PC-9 (cell line): Measurements from ENCODE around the gene REEP6. TPM values are rescaled to one million over a fixed set of nuclear protein-coding genes. Genes with fewer than 3 reads are reported as not detected.

Experiments used
- BruUV-seq: library from RNA; stranded (reverse); fragments of 400-500 nt; replicated peaks from 2 replicates; lab custom pipeline; 2021; lab: Mats Ljungman, UMichigan
- CTCF ChIA-PET: fragments of 300-600 bp; sonication (Branson Sonifier 250); formaldehyde crosslinking; loops from one replicate; lab custom pipeline; 2022; ENCODE audit warnings: antibody characterized with exemption; lab: Charles Lee
- POLR2A ChIA-PET: fragments of 300-600 bp; sonication (Branson Sonifier 250); formaldehyde crosslinking; loops from one replicate; lab custom pipeline; 2022; ENCODE audit warnings: antibody characterized with exemption; ENCODE audit not compliant: unreplicated experiment; lab: Charles Lee
- DNase-seq, 2 experiments: peaks; one replicate each; pipeline versions ENCODE4 v3.0.0 to v3.0.0-alpha.2; 2015 to 2022; ENCODE audit warnings: mixed read lengths in 1 of 2
- H2AFZ ChIP-seq: fragments of 200-600 bp; sonication (generic); 2 replicates; pipeline ENCODE4 v1.8.1; 2017; ENCODE audit warnings: antibody characterized with exemption
- H3F3A ChIP-seq: fragments of 200-600 bp; sonication (generic); 2 replicates; pipeline ENCODE4 v1.8.1; 2017; ENCODE audit warnings: antibody characterized with exemption, mild to moderate bottlenecking, low read depth; ENCODE audit not compliant: insufficient read depth
- H3K27ac ChIP-seq: fragments of 200-600 bp; sonication (generic); 2 replicates; pipeline ENCODE4 v1.6.1; 2016; ENCODE audit warnings: mixed run types
- H3K27me3 ChIP-seq: fragments of 200-600 bp; sonication (generic); 2 replicates; pipeline ENCODE4 v1.6.1; 2016; ENCODE audit warnings: low read depth, mixed run types; ENCODE audit not compliant: insufficient read depth
- H3K36me3 ChIP-seq: fragments of 200-600 bp; sonication (generic); 2 replicates; pipeline ENCODE4 v1.6.1; 2016; ENCODE audit warnings: low read depth, mixed run types
- H3K4me1 ChIP-seq: fragments of 200-600 bp; sonication (generic); replicated peaks from 2 replicates; pipeline ENCODE4 v1.6.1; 2016; ENCODE audit warnings: mixed run types; ENCODE audit not compliant: insufficient read depth
- H3K4me2 ChIP-seq: fragments of 200-600 bp; sonication (generic); 2 replicates; pipeline ENCODE4 v1.6.1; 2017; ENCODE audit warnings: mixed run types
- H3K4me3 ChIP-seq: fragments of 200-600 bp; sonication (generic); 2 replicates; pipeline ENCODE4 v1.6.1; 2016; ENCODE audit warnings: mixed run types
- H3K79me2 ChIP-seq: fragments of 200-600 bp; sonication (generic); 2 replicates; pipeline ENCODE4 v1.6.1; 2017; ENCODE audit warnings: low read depth, mixed run types
- H3K9me2 ChIP-seq: fragments of 200-600 bp; sonication (generic); 2 replicates; pipeline ENCODE4 v1.8.1; 2017; ENCODE audit warnings: mild to moderate bottlenecking; ENCODE audit not compliant: insufficient read depth
- H3K9me3 ChIP-seq: fragments of 200-600 bp; sonication (generic); 2 replicates; pipeline ENCODE4 v1.8.1; 2016; ENCODE audit warnings: low read depth; ENCODE audit not compliant: insufficient read depth
- H4K20me1 ChIP-seq: fragments of 200-600 bp; sonication (generic); 2 replicates; pipeline ENCODE4 v1.8.1; 2017; ENCODE audit not compliant: insufficient read depth
- EZH2 ChIP-seq: fragments of 200-600 bp; sonication (generic); IDR thresholded peaks from 2 replicates; pipeline ENCODE4 v1.8.0; 2017; ENCODE audit warnings: antibody characterized with exemption, low read depth
- intact Hi-C: fragments of 100-400 bp; cut with micrococcal nuclease; formaldehyde crosslinking; loops from one replicate; pipeline ENCODE4 v1.10.0; 2022; ENCODE audit not compliant: unreplicated experiment
- total RNA-seq: library from RNA; stranded (reverse); gene quantifications from 2 replicates; pipeline ENCODE4 v1.2.3, GENCODE V29; 2021
- TF ChIP-seq, protein P1 (sequence below): fragments of 200-600 bp; sonication (generic); conservative IDR thresholded peaks from 2 replicates; pipeline ENCODE4 v1.6.1; 2017; ENCODE audit warnings: mixed run types, antibody characterized with exemption, mild to moderate bottlenecking, moderate library complexity

The REEP6 gene
- total RNA-seq, 1 experiment from 2014 or later = 39.5 TPM

GRCh38 chr19:1494115-1494815 lies 3.3 kb downstream of the REEP6 start:
- no peak for DNase-seq
- ChIA-PET POLR2A (no interaction called here), CTCF (no interaction called here)
- Histone ChIP-seq H3K9me3 (no peaks in the 10 kb centered on the region), H3K4me1 (peaks cover 13% of the 10 kb centered on the region), H3K27me3 (no peaks in the 10 kb centered on the region), H3F3A (no peaks in the 10 kb centered on the region), H4K20me1 (no peaks in the 10 kb centered on the region), H3K9me2 (no peaks in the 10 kb centered on the region), H3K27ac (no peak overlapping the region), H3K4me3 (no peak overlapping the region), H3K36me3 (no peaks in the 10 kb centered on the region), H2AFZ (no peak overlapping the region), H3K79me2 (peaks cover 11% of the 10 kb centered on the region), H3K4me2 (no peak overlapping the region)
- no peak for TF ChIP-seq EZH2
- TF ChIP-seq, protein P1, sequence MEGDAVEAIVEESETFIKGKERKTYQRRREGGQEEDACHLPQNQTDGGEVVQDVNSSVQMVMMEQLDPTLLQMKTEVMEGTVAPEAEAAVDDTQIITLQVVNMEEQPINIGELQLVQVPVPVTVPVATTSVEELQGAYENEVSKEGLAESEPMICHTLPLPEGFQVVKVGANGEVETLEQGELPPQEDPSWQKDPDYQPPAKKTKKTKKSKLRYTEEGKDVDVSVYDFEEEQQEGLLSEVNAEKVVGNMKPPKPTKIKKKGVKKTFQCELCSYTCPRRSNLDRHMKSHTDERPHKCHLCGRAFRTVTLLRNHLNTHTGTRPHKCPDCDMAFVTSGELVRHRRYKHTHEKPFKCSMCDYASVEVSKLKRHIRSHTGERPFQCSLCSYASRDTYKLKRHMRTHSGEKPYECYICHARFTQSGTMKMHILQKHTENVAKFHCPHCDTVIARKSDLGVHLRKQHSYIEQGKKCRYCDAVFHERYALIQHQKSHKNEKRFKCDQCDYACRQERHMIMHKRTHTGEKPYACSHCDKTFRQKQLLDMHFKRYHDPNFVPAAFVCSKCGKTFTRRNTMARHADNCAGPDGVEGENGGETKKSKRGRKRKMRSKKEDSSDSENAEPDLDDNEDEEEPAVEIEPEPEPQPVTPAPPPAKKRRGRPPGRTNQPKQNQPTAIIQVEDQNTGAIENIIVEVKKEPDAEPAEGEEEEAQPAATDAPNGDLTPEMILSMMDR = no peak
- BruUV-seq = no TSS peak
- intact Hi-C loops = no loop called here

GRCh38 chr19:1495051-1495798 lies 4.2 kb downstream of the REEP6 start:
- Histone ChIP-seq H3K27ac (no peak overlapping the region), H3F3A (no peaks in the 10 kb centered on the region), H3K9me2 (no peaks in the 10 kb centered on the region), H3K4me2 (no peak overlapping the region), H3K79me2 (peaks cover 11% of the 10 kb centered on the region), H3K36me3 (no peaks in the 10 kb centered on the region), H3K9me3 (no peaks in the 10 kb centered on the region), H3K4me3 (no peak overlapping the region), H4K20me1 (no peaks in the 10 kb centered on the region), H2AFZ (no peak overlapping the region), H3K4me1 (peaks cover 13% of the 10 kb centered on the region), H3K27me3 (no peaks in the 10 kb centered on the region)
- BruUV-seq = no TSS peak
- TF ChIP-seq EZH2 = no peak
- TF ChIP-seq, protein P1 = no peak
- DNase-seq = no peak
- intact Hi-C loops = no loop called here
- ChIA-PET CTCF (no interaction called here), POLR2A (no interaction called here)

- H2AFZ ChIP-seq = no peak overlapping the region
- H3K79me2 ChIP-seq = peaks cover 11% of the 10 kb centered on the region
- no TSS peak for BruUV-seq
- no peaks in the 10 kb centered on the region for H3K36me3 ChIP-seq
- POLR2A ChIA-PET = no interaction called here
- H3K27me3 ChIP-seq = no peaks in the 10 kb centered on the region
- H4K20me1 ChIP-seq = no peaks in the 10 kb centered on the region
- no peak overlapping the region for H3K4me3 ChIP-seq
- no peak overlapping the region for H3K4me2 ChIP-seq
- intact Hi-C loops = no loop called here
- H3K9me2 ChIP-seq = no peaks in the 10 kb centered on the region
- no peaks in the 10 kb centered on the region for H3K9me3 ChIP-seq
- peaks cover 13% of the 10 kb centered on the region for H3K4me1 ChIP-seq
- TF ChIP-seq EZH2 = no peak
- TF ChIP-seq, protein P1 = no peak
- no peak for DNase-seq
- no peak overlapping the region for H3K27ac ChIP-seq
- CTCF ChIA-PET = no interaction called here
- H3F3A ChIP-seq = no peaks in the 10 kb centered on the region
Observed at GRCh38 chr19:1495799-1496713, 5.1 kb downstream of the REEP6 start.
